Measurements from ENCODE around the gene MARCHF6.
"Not testable (repeated sequence)": the region's sequence is repeated elsewhere in the genome, so short reads cannot be mapped to it uniquely, and the experiment has no call there.

MARCHF6 gene

GRCh38 chr5:10351919-10352318 lies 1.6 kb upstream of the MARCHF6 start:
- no peak for DNase-seq (ENCODE audit: low spot score)

- DNase-seq (ENCODE audit: low spot score), result no peak
These were observed 860 bp upstream of the MARCHF6 start for GRCh38 chr5:10352430-10353240.

DNA sequence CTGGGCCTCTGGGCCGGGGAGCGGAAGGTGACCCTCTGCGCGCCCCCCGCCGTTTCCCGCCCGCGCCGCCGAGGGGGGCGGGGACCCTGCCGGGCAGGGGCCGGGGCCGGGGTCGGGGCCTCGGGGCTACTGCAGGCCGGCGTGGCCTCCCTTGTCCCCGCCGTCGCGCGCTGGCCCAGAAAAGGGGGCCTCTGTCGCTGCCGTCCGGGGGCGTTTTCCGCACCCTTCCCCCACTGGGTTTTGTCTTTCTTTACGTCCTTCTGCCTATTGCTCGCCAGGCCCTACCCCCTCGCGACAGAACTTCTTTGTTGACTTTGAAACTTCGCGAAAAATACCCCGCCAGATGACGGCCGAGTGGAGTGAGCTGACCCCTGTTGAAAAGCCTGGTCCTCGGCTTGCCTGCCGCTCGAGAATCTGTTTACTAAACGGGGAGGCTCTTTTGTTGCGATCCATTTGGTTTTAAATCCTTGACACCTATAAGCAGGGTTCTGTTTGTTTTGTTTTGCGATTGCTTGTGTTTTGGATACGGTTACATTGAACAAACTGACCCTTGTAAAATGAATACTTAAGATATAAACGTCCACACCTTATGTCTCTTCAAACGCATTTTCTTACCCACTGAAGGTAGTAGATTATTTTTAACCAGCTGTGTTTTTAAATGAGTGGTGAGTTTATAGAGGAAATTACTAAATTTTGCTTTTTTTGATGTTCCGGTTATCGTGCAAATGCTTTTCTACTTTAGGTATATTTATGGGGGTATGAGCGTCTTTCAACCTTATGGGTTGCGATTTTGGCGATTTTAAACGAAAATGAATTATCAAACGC lies 765 bp downstream of the MARCHF6 start:
- peak; percentile 69 for DNase-seq (ENCODE audit: low spot score)

GRCh38 chr5:10355071-10355889 lies 1.8 kb downstream of the MARCHF6 start:
- DNase-seq (ENCODE audit: low spot score), result peak; percentile 68

GRCh38 chr5:10358999-10359398 lies 5.5 kb downstream of the MARCHF6 start:
- no peak for DNase-seq (ENCODE audit: low spot score)

DNA sequence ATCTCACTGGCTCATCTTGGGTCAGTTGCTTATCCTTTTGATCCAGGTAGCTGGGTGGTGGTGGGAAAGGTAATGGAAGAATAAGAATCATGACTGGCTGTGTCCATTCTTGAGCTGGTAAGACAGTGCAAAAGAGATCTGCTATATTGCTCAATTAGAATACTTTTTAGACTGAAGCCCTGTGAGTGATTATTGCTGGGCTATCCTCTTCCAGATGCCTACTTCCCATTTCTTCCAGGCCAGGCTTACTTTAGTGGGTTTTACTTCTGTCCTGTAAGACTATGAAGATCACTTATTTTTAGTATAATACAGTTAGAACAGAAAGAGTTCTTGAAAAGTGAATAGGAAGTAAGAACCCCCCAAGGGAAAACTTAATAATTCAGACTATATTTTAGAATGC lies 7.2 kb downstream of the MARCHF6 start:
- DNase-seq (ENCODE audit: low spot score), result no peak

DNA sequence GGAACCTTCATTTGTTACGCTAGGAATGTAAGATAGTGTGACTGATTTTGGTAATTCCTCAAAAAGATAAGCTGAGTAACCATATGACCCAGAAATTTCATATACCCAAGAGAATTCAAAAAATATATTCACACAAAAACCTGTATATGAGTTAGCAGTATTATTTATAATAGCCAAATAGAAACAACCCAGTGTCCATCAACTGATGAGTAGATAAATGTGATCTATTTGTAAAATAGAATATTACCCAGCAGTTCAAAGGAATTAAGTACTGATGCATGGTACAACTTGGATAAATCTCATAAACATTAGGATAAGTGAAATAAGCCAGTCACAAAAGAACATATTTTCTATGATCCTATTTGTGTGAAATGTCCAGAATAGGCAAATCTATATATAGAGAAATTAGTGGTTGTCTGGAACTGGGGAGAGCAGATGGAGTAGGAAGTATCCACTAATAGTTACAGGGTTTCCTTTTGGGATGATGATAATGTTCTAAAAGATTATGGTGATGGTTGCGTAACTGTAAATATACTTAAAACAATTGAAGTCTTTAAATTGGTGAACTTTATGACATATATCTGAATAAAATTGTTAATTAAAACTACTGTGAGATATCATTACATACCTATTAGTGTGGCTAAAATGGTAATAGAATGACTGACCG lies 10.2 kb downstream of the MARCHF6 start:
- no peak for DNase-seq (ENCODE audit: low spot score)

- peak; percentile 78 for DNase-seq (ENCODE audit: low spot score)
These were observed 10.7 kb downstream of the MARCHF6 start for GRCh38 chr5:10364186-10364689.

GRCh38 chr5:10365782-10366181 lies 12.3 kb downstream of the MARCHF6 start:
- DNase-seq (ENCODE audit: low spot score), result no peak

DNA sequence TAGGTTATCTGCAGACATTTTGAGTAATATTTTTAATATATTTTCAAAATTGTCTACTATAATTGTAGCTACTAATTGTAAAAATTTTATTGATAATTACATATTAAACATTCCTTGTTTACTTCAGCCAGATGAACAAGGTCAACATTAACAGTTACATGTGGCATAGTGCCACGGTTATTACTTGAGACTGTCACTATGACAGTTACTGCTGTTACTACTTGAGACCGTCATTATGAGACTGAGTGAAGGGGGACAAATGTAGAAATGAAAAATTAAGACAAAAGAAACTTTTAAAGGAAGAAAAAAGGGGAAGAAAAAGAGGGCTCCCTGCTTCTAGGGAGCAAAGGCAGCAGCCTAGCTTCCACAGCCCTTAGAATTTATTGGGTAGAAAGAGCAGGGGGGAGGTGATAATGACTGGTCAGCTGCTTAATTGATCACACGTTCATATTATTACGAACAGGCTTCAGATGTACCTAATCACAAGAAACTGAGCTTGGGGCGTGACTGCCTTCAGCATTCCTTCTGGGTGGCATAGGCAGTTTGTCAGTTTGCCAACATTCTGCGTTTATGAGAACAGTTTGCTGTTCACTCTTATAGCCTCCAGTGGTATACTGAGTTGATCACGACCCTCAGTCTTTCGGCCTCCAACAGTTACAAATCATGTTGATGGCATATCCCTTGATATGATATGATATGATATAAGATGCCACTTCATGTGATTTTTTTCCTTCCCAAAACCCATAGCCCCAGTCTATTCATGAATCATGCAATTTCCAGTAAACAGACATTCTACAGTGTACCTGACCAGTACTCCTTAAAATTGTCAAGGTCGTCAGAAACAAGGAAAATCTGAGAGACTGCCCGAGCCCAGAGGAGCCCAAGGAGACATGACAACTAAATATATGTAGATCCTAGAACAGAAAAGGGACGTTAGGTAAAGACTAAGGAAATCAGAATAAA lies 13.1 kb downstream of the MARCHF6 start:
- peak; percentile 48 for DNase-seq (ENCODE audit: low spot score)

DNA sequence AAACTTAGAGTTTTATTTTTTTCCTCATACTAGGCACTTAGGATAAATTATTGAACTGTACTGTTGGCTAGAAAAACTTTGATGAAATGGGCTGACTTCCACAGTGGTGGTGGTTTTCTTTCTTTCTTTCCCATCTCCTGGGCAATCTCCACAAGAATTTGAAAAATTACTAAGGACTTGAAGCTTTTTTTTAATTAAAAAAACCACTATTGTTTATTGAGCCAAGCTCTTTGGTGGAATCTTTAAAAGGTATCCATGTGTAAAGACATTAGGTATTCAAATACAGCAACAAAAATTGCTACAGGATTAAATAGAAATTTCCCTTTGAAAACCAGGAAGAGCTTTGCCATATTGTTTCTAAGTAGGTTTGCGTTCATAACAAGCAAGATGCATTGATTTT lies 14.1 kb downstream of the MARCHF6 start:
- DNase-seq (ENCODE audit: low spot score), result no peak

DNA sequence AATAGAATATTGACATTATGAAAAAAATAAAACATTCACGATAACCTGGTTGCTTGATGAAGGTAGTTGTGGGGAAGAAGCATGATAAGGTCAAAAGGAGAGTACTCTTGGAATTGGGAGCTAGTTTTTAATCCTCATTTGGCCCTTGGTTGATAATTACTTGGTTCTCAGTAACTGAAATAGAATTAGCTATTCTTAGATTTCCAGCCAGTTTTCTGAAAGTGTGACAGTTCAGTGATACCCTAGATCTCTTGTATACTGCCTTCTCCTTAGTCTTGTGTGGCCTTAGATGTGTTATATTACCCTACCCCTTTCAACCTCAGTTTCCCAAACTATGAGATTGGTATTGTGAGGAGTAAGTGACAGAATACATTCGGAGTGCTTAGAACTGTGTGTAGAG lies 17.4 kb downstream of the MARCHF6 start:
- no peak for DNase-seq (ENCODE audit: low spot score)

DNA sequence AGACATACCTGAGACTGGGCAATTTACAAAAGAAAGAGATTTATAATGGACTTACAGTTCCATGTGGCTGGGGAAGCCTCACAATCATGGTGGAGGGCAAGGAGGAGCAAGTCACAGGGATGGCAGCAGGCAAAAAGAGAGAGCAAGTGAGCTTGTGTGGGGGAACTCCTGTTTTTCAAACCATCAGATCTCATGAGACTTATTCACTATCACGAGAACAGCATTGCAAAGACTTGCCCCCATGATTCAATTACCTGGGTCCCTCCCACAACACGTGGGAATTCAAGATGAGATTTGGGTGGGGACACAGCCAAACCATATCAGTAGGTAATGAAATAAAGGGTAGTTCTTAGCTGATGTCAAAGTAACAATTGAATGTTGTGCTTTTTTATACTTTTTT lies 17.9 kb downstream of the MARCHF6 start:
- DNase-seq (ENCODE audit: low spot score), result not testable (repeated sequence)

DNA sequence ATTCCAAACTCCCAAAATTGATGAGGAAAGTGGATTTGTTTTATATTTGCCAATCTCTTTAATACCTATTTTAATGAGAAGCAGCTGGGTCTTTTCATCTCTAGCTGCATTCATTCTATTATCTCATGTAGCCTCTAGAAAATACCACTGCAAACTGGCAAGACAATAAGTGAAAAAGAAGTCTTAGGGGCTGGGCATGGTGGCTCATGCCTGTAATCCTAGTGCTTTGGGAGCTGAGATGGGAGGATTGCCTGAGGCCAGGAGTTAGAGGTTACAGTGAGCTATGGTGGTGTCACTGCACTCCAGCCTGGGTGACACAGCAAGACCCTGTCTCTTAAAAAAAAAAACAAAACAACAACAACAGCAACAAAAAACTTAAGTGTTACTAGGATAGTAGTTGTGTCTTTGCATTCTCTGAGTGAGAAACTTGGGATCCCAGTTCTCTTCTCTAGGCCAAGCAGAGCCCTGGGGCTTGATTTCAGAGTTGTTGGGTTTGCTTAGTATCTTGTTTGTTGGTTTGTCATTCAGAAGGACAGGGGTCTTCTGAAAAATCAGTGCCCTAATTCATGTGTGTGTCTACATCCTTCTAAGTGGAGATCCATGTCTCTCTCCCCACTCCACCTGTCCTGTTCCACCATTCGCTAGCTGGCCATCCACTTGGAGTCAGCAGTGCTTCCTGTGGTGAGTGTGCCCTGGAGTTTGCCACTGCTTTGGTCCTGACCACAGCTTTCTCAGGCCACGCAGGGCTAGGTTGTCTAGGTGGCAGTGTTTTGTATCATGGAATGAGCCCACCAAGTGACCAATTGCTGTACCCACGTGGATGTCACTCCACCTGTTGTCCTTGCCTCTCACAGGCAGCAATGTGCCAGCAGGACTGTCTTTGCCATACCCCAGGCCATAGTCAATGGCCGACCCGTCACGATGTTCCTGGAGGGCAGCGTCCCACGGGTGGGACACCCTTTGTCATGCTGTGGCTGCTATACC lies 19.5 kb downstream of the MARCHF6 start:
- DNase-seq (ENCODE audit: low spot score), result no peak

DNA sequence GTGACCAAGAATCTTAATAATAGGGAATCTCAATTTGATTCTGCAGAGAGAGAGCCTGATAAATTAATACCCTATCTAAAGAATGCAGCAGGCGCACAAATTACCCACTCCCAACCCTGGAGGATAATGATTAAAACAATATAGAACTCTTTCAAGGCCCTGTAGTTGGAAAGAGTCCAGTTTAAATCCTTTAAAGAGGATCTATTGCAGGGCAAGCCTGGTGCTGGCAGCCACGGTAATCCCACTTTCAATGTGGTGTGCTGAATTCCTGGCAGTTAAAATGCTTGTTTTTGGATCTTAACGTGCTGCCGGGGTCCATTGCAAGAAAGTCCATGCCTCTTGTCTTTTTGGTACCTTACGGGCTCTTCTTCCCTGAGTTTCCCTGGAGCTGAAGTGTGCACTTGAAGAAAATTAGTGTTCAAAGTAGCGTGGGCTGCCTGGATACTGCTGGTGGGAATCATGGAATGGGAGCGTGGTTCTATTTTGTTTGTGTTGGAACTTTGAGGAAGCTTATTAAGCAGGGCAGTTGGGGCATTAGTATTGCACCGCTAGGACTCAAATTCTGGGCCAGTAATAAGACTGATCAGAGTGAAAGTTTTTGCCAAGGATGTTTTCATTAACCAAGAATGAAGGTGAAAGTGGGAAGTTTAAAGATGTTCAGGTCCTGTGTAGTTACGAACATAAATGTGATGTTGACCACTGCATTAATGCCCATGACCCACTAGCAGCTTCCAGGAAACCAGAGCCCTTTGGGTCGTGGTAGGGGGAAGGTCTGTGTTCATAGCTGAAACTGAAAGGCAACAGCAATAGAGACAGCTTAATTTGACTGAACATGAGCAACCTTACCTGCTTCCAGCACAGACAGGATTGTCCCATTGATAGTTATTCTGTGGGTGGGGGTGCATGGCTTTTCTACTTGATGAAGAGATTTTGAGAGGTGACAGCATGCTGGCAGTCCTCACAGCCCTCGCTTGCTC lies 20.8 kb downstream of the MARCHF6 start:
- DNase-seq (ENCODE audit: low spot score), result no peak

- DNase-seq (ENCODE audit: low spot score), result not testable (repeated sequence)
These were observed 21.7 kb downstream of the MARCHF6 start for GRCh38 chr5:10375146-10375545.

DNA sequence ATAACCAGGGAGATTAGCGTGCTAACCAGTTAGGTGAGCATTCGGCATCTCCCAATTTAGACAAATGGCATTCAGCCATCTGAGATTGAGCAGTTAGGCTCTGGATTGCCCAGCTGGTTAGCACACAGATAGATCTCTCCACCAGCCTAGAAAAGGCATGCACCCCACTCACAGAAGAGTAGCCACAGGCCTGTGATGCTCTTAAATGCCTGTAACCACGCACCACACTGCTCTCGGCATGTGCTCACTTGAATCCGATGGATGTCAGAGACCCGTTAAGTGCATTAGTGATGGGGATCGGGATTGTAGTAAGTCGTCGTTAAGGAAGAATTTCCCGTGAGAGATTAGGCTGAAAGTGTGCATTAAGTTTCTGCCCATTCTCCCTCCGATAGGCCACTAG lies 23.0 kb downstream of the MARCHF6 start:
- no peak for DNase-seq (ENCODE audit: low spot score)

DNA sequence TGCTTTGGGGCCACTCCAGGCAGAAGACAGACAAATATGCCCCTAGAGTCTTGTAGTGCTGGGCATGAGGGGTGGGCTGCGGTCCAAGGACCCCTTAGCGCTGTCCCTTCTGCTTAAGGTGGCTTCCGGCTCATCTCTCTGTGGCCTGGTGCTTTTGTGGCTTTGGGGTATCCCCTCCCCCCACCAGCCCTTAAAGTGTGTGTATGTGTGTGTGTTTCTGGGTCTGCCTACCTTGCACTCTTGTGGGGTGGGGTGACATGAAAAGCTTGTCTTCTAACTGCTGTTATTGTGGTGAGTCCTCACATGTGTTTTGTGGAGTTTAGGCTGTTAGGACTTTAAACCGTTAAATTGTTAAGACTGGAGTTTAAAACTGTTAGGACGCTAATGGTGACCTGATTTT lies 23.6 kb downstream of the MARCHF6 start:
- no peak for DNase-seq (ENCODE audit: low spot score)
